GM18909 (cell line): ENCODE measurements around the gene KRT4.
"Not testable (repeated sequence)": the region's sequence is repeated elsewhere in the genome, so short reads cannot be mapped to it uniquely, and the experiment has no call there.

Source experiments
- ATAC-seq: cut with Tn5 transposase; IDR thresholded peaks from one replicate; pipeline ENCODE4 v1.9.1; 2021; ENCODE audit warnings: mild to moderate bottlenecking; ENCODE audit not compliant: unreplicated experiment, poor library complexity

Gene KRT4

GRCh38 chr12:52777566-52777965 is 36.4 kb downstream of the KRT4 start:
- no peak for ATAC-seq

- ATAC-seq: no peak
Measured at GRCh38 chr12:52776913-52777395, 37.0 kb downstream of the KRT4 start, which contains the start of gene KRT76. KRT76 (minus strand) TSS chr12:52777345; CDS start chr12:52777291, 54 bp downstream.

- ATAC-seq: no peak
Measured at GRCh38 chr12:52776435-52776834, 37.5 kb downstream of the KRT4 start.

- no peak for ATAC-seq
Measured at GRCh38 chr12:52774629-52775250, 39.2 kb downstream of the KRT4 start.

- ATAC-seq: no peak
Measured at GRCh38 chr12:52772772-52773171, 41.1 kb downstream of the KRT4 start.

GRCh38 chr12:52772188-52772587 is 41.7 kb downstream of the KRT4 start:
- ATAC-seq: no peak

GRCh38 chr12:52771505-52771904 is 42.4 kb downstream of the KRT4 start:
- ATAC-seq: no peak

- ATAC-seq: no peak
Measured at GRCh38 chr12:52771088-52771487, 42.8 kb downstream of the KRT4 start.

- ATAC-seq: no peak
Measured at GRCh38 chr12:52769946-52770345, 44.0 kb downstream of the KRT4 start.

GRCh38 chr12:52769354-52769753 is 44.6 kb downstream of the KRT4 start:
- no peak for ATAC-seq

GRCh38 chr12:52768479-52769200 is 45.3 kb downstream of the KRT4 start:
- ATAC-seq: no peak

- no peak for ATAC-seq
Measured at GRCh38 chr12:52767427-52767826, 46.5 kb downstream of the KRT4 start.

GRCh38 chr12:52767020-52767379 is 46.9 kb downstream of the KRT4 start:
- no peak for ATAC-seq

GRCh38 chr12:52766351-52767019 is 47.4 kb downstream of the KRT4 start:
- no peak for ATAC-seq

GRCh38 chr12:52765702-52766101 is 48.2 kb downstream of the KRT4 start:
- ATAC-seq: no peak

- ATAC-seq: no peak
Measured at GRCh38 chr12:52763991-52764390, 49.9 kb downstream of the KRT4 start.

GRCh38 chr12:52763036-52763659 is 50.8 kb downstream of the KRT4 start:
- ATAC-seq: no peak

GRCh38 chr12:52761802-52762201 is 52.1 kb downstream of the KRT4 start:
- no peak for ATAC-seq

- not testable (repeated sequence) for ATAC-seq
Measured at GRCh38 chr12:52761218-52761617, 52.7 kb downstream of the KRT4 start.

GRCh38 chr12:52760623-52761022 is 53.3 kb downstream of the KRT4 start:
- no peak for ATAC-seq

GRCh38 chr12:52759695-52760094 is 54.2 kb downstream of the KRT4 start:
- ATAC-seq: no peak
